ENCODE results near the gene USP35. TPM values are rescaled to one million over a fixed set of nuclear protein-coding genes. Genes with fewer than 3 reads are reported as not detected.
"Not testable (repeated sequence)": the region's sequence is repeated elsewhere in the genome, so short reads cannot be mapped to it uniquely, and the experiment has no call there.

Gene USP35
- polyA plus RNA-seq, 12 donors = 3.3 to 5.1 (median 4.5) TPM; not detected in 1

- no peak for DNase-seq
Measured at GRCh38 chr11:78170413-78170812, 18.3 kb upstream of the USP35 start.

GRCh38 chr11:78170874-78171549 lies 17.7 kb upstream of the USP35 start:
- DNase-seq = no peak

DNA sequence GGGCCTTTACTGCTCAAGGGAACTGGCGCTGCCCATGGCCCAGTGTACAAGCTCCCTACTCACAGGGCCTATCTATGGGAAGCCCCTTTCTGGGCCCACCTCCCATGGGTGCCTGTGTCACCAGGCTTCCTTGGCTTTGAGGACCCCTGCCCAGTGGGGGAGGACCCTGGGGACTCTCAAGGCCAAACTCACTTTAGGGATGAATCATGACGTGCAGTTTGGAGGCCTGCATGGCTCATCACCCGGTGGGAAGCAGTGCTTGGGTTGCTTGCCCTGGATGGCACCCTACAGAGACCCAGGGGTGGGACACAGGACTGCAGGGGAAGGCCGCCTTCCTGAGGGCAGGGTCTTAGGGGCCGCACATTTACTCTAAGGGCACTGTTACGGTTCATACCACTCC lies 16.8 kb upstream of the USP35 start:
- no peak for DNase-seq

- not testable (repeated sequence) for DNase-seq
Measured at GRCh38 chr11:78175862-78176261, 12.9 kb upstream of the USP35 start.

- no peak for DNase-seq
Measured at GRCh38 chr11:78176605-78177141, 12.0 kb upstream of the USP35 start.

- DNase-seq = no peak
Measured at GRCh38 chr11:78177216-78177615, 11.5 kb upstream of the USP35 start.

DNA sequence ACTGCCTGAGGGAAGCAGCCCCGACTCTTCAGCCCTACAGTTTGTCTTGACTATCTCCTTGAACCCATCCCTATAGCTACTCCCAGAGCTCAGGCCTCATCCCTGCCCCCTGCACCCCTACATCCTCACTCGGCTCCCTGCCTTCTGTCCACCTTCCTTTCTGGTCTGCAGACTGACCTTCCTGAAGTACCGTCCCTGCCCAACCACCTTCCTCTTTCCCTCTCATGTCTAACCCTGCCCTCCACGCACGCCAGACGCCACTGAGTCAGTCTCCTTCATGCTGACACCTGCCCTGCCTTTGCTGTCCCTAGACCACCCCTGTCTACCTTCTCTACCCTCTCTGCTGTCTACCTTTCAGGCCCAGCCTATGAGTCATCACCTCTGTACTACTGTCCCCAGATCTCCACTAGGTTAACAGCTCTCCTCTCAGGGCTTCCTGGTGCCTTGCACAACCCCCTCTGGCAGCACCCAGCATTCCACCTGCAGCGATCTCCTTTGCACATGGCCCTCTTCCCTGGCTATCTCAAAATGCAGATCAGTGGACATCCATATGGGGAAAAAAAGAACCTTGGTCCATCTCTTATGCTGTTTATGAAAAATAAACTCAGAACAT lies 9.2 kb upstream of the USP35 start:
- no peak for DNase-seq

DNA sequence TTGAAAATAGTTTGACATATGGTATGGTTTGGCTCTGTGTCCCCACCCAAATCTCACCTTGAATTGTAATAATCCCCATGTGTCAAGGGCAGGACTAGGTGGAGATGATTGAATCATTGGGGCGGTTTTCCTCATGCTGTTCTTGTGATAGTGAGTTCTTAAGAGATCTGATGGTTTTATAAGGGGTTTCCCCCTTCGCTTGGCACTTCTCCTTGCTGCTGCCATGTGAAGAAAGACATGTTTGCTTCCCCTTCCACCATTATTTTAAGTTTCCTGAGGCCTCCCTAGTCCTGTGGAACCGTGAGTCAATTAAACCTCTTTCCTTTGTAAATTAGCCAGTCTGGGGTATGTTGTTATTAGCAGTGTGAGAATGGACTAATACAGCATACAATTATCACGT lies 8.0 kb upstream of the USP35 start:
- no peak for DNase-seq

GRCh38 chr11:78181185-78181584 lies 7.5 kb upstream of the USP35 start:
- no peak for DNase-seq

GRCh38 chr11:78187366-78188285 lies 1.1 kb upstream of the USP35 start:
- no peak for DNase-seq

- no peak for DNase-seq
Measured at GRCh38 chr11:78189174-78189724, 530 bp downstream of the USP35 start.

GRCh38 chr11:78189851-78190250 lies 1.1 kb downstream of the USP35 start:
- no peak for DNase-seq

- DNase-seq = no peak
Measured at GRCh38 chr11:78190374-78190773, 1.7 kb downstream of the USP35 start.

GRCh38 chr11:78190871-78191538 lies 2.3 kb downstream of the USP35 start:
- no peak for DNase-seq

DNA sequence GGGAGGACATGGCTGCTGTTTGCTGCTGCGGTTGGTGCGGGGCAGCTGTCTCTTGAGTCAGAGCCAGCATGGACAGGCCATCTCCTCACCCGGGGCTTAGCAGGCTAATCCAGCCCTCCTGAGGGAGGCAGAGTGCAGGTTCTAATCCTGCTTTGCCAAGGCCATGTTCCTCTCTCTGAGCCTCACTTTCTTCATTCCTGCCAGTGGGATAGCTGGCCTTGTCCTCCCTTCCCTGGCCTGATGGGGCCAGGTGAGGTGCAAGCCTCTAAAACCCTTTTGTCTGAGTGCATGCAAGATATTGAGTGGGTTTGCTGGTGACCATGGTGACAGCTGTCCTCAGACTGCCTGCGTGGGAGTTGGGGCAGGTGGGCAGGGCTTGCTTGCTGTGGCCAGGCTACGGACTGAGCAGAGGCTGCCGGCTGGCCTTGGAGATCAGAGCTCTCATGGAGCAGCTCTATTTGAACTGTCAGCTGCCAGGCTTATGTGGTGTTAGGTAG lies 3.6 kb downstream of the USP35 start:
- DNase-seq = no peak

GRCh38 chr11:78192911-78193351 lies 4.2 kb downstream of the USP35 start:
- no peak for DNase-seq

DNA sequence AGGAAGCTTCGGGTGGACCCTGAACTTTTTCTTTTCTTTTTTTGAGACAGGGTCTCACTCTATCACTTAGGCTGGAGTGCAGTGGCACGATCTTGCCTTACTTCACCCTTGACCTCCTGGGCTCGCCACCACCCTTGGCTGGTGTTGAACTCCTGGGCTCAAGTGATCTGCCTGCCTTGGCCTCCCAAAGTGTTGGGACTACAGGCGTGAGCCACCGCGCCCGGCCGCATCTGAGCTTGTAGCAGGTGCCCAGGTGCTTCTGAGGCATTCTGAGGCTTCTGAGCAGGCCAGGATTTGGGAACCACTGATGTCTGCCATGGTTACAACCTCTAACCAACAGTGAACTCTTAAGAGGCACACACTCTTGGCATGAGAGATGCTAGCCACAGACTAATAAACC lies 5.1 kb downstream of the USP35 start:
- no peak for DNase-seq

DNA sequence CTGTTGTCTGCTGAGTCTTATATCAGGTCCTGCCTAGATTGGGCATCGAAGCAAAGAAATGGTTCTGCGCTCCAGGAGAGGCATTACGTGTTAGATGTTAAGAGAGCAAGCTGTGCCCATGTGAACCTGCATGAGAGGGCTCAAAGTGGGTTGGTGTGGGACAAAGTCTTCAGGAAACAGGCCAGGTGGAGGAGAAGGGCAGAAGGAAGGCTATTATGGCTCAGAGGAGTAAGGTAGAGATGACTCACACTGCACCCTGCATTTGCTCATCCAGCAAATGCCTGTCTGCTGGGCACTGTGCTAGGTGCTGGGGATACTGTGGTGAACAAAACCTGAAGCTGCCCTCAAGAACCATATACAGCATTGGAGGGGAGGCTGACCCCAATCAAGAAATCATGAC lies 5.8 kb downstream of the USP35 start:
- no peak for DNase-seq

DNA sequence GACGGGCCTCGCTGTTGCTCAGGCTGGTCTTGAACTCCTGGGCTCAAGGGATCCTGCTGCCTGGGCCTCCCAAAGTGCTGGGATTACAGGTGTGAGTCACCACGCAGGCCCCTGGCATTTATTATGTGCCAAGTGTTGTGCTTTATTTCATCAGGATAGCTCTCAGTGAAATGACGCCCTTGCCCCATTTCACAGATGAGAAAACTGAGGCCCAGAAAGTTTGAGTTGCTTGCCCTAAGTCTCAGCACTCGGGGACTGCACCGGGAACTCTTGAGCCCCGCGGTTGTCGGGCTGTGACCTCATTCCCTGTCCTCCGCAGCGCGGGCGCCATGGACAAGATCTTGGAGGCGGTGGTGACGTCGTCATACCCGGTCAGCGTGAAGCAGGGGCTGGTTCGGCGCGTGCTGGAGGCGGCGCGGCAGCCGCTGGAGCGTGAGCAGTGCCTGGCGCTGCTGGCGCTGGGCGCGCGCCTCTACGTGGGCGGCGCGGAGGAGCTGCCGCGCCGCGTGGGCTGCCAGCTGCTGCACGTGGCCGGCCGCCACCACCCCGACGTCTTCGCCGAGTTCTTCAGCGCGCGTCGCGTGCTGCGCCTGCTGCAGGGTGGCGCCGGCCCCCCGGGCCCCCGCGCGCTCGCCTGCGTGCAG lies 7.3 kb downstream of the USP35 start:
- no peak for DNase-seq

DNA sequence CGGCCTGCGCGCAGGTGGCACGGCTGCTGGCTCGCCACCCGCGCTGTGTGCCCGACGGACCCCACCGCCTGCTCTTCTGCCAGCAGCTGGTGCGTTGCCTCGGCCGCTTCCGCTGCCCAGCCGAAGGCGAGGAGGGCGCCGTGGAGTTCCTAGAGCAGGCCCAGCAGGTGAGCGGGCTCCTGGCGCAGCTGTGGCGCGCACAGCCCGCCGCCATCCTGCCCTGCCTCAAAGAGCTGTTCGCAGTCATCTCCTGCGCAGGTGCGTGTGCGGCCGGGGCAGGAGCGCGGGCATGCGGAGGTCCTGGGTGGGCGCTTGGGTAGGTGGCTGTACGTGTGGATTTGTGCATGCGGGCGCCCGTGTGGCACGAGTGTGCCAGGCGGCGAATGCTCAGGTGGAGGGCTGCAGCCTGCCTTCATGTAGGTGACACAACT lies 8.0 kb downstream of the USP35 start:
- no peak for DNase-seq

DNA sequence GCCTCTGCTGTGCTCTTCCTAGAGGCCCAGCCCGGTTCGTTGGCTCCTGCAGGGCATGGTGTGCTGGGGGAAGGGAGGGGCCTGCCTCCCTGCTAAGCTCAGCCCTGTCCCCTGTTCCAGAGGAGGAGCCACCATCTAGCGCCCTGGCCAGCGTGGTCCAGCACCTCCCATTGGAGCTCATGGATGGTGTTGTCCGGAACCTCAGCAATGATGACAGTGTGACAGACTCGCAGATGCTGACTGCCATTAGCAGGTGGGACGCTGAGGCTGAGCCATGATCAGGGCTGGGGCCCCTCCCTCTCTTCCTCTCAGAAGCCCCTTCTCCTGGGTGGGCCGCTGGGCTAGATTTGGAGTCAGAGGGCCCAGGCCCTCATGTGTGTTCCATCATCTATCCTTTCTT lies 9.1 kb downstream of the USP35 start:
- DNase-seq = no peak

Measured in muscle of arm (tissue), 12 donors.